AG04450 (cell line): Measurements from ENCODE around the gene ADGRV1. TPM values are rescaled to one million over a fixed set of nuclear protein-coding genes. Genes with fewer than 3 reads are reported as not detected.

ENCODE experiments used
- CTCF ChIA-PET: fragments of 300-600, 350-600 bp; formaldehyde crosslinking; extraction: SDS; loops from one replicate; lab custom pipeline; 2022; ENCODE audit warnings: antibody characterized with exemption, inconsistent platforms; lab: Charles Lee
- POLR2A ChIA-PET: fragments of 350-600 bp; formaldehyde crosslinking; extraction: SDS; loops from one replicate; lab custom pipeline; 2021; ENCODE audit warnings: antibody characterized with exemption, inconsistent platforms; lab: Yijun Ruan, JAX
- DNase-seq: peaks from one replicate; pipeline ENCODE4 v3.0.0-alpha.2; 2011; ENCODE audit warnings: low read depth, low spot score
- H3K27ac ChIP-seq: one replicate; pipeline ENCODE4 v1.5.1; 2012; ENCODE audit warnings: low read depth, low read length, control low read depth
- H3K27me3 ChIP-seq: one replicate; pipeline ENCODE4 v1.6.0; 2012; ENCODE audit warnings: low read length; ENCODE audit not compliant: control insufficient read depth, insufficient read depth
- H3K4me3 ChIP-seq: 2 replicates; pipeline ENCODE4 v1.5.1; 2011; ENCODE audit warnings: mild to moderate bottlenecking, low read depth, low read length, control low read depth
- H3K9me3 ChIP-seq: 2 replicates; pipeline ENCODE4 v1.5.1; 2012; ENCODE audit warnings: low read length; ENCODE audit not compliant: control insufficient read depth, insufficient read depth
- CTCF ChIP-seq: IDR thresholded peaks from 2 replicates; pipeline ENCODE4 v1.5.1; 2011; ENCODE audit warnings: low read depth, low read length, control low read depth, inconsistent platforms
- polyA plus RNA-seq: library from polyadenylated mRNA; depleted of rRNA; stranded (reverse); fragments of >200 nt; gene quantifications from 2 replicates; pipeline ENCODE4 v1.2.3, GENCODE V29; 2011

The ADGRV1 gene
- polyA plus RNA-seq, 1 experiment: 0.06 TPM

DNA sequence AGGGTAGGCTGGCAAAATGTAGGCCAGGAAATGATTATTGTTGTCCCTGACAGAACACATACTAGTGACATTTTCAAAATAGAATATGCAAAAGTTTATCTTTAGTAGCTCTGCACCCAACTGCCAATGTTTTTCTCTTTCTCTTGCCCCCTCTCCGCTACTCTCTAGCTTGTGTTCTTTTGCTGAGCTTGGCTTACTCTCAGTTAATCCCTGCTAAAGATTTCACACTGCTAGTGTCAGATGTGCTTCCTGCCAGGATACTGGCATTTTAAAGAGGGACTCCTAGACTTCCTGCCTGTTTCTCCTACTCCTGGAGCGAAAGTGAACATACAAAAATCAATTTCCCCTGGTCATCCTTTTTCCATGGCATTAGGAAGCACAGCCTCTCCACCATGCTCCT lies 564.1 kb downstream of the ADGRV1 start:
- CTCF ChIA-PET: interaction anchor here (1.0 kb wide), 1 partner anchor 297 kb away, joined by 3 read pairs; no protein-coding TSS in a partner anchor
- no peak overlapping the region for H3K4me3 ChIP-seq
- POLR2A ChIA-PET: no interaction called here
- no peaks in the 10 kb centered on the region for H3K9me3 ChIP-seq
- DNase-seq: no peak
- no peak for TF ChIP-seq CTCF
- no peak overlapping the region for H3K27ac ChIP-seq
- no peaks in the 10 kb centered on the region for H3K27me3 ChIP-seq

- ChIA-PET CTCF (interaction anchor here (0.7 to 1.0 kb wide), 2 partner anchors 29 to 296 kb away, joined by 3 read pairs; no protein-coding TSS in a partner anchor), POLR2A (no interaction called here)
- DNase-seq: no peak
- Histone ChIP-seq H3K27ac (no peak overlapping the region), H3K27me3 (no peaks in the 10 kb centered on the region), H3K4me3 (no peak overlapping the region), H3K9me3 (no peaks in the 10 kb centered on the region)
- no peak for TF ChIP-seq CTCF
Measured at GRCh38 chr5:91123291-91123690, 564.7 kb downstream of the ADGRV1 start.

DNA sequence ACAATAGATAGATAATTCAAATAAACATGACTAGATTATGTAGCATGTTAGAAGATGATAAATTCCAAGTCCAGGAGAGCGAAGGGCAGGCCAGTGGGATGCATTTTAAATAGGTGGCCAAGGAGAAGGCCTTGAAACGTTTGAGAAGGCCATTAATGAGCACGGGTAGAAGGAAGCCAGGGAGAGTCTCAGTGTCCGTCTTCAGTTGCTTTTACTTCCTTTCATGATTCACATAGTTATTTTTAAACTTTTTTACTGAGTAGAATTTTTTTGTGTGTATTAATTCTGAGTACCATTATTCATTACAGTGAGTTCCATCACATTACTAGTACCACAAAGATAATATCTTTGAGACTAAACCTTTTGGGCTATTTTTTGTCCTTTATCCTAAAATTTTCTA lies 565.3 kb downstream of the ADGRV1 start:
- no peak for DNase-seq
- Histone ChIP-seq H3K4me3 (no peak overlapping the region), H3K27me3 (no peaks in the 10 kb centered on the region), H3K9me3 (no peaks in the 10 kb centered on the region), H3K27ac (no peak overlapping the region)
- ChIA-PET CTCF (interaction anchor here (0.7 kb wide), 1 partner anchor 29 kb away, joined by 3 read pairs; no protein-coding TSS in a partner anchor), POLR2A (no interaction called here)
- TF ChIP-seq CTCF: no peak

DNA sequence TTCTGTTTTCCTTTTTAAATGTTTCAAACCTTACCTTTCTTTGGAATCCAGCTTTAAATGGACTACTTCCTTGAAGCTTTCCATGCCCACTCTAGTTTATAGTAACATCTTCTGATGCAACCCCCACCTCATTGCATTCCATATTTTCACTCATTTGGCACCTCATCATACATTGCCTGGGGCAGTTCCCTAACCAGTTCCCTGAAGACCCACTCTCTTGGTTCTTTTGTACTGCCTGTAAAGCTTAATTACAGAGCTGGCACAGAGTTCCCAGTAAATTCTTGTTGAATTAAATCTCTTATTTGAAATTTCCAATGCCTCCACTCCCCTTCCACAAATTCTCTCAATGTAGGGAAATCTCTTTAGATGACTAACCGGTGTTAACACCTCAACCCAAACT lies 567.3 kb downstream of the ADGRV1 start:
- POLR2A ChIA-PET: interaction anchor here (0.6 to 2.0 kb wide), 2 partner anchors 9 to 257 kb away, joined by 3 to 5 read pairs; partner anchors contain the start of gene ARRDC3
- no peak for TF ChIP-seq CTCF

GRCh38 chr5:91126448-91126847 lies 567.9 kb downstream of the ADGRV1 start:
- no peaks in the 10 kb centered on the region for H3K9me3 ChIP-seq
- no peaks in the 10 kb centered on the region for H3K27me3 ChIP-seq
- peak overlapping the region; percentile 41 for H3K27ac ChIP-seq
- no peak for TF ChIP-seq CTCF
- ChIA-PET CTCF (interaction anchor here (1.8 kb wide), 1 partner anchor 259 kb away, joined by 12 read pairs; no protein-coding TSS in a partner anchor), POLR2A (interaction anchor here (0.6 to 2.0 kb wide), 2 partner anchors 9 to 257 kb away, joined by 3 to 5 read pairs; partner anchors contain the start of gene ARRDC3)
- H3K4me3 ChIP-seq: no peak overlapping the region
- peak; percentile 74 for DNase-seq

More for the DNA sequence above, 567.3 kb downstream of the ADGRV1 start:
- CTCF ChIA-PET: interaction anchor here (0.9 to 1.8 kb wide), 3 partner anchors 24 to 294 kb away, joined by 3 to 12 read pairs (median 5); no protein-coding TSS in a partner anchor
- no peak overlapping the region for H3K4me3 ChIP-seq
- DNase-seq: no peak
- no peaks in the 10 kb centered on the region for H3K9me3 ChIP-seq
- H3K27me3 ChIP-seq: no peaks in the 10 kb centered on the region
- H3K27ac ChIP-seq: peak overlapping the region; percentile 60
